ENCODE measurements around the gene SRBD1.

The SRBD1 gene, protein sequence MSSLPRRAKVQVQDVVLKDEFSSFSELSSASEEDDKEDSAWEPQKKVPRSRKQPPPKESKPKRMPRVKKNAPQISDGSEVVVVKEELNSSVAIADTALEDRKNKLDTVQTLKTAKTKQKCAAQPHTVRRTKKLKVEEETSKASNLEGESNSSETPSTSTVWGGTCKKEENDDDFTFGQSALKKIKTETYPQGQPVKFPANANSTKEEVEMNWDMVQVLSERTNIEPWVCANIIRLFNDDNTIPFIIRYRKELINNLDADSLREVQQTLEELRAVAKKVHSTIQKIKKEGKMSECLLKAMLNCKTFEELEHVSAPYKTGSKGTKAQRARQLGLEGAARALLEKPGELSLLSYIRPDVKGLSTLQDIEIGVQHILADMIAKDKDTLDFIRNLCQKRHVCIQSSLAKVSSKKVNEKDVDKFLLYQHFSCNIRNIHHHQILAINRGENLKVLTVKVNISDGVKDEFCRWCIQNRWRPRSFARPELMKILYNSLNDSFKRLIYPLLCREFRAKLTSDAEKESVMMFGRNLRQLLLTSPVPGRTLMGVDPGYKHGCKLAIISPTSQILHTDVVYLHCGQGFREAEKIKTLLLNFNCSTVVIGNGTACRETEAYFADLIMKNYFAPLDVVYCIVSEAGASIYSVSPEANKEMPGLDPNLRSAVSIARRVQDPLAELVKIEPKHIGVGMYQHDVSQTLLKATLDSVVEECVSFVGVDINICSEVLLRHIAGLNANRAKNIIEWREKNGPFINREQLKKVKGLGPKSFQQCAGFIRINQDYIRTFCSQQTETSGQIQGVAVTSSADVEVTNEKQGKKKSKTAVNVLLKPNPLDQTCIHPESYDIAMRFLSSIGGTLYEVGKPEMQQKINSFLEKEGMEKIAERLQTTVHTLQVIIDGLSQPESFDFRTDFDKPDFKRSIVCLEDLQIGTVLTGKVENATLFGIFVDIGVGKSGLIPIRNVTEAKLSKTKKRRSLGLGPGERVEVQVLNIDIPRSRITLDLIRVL

DNA sequence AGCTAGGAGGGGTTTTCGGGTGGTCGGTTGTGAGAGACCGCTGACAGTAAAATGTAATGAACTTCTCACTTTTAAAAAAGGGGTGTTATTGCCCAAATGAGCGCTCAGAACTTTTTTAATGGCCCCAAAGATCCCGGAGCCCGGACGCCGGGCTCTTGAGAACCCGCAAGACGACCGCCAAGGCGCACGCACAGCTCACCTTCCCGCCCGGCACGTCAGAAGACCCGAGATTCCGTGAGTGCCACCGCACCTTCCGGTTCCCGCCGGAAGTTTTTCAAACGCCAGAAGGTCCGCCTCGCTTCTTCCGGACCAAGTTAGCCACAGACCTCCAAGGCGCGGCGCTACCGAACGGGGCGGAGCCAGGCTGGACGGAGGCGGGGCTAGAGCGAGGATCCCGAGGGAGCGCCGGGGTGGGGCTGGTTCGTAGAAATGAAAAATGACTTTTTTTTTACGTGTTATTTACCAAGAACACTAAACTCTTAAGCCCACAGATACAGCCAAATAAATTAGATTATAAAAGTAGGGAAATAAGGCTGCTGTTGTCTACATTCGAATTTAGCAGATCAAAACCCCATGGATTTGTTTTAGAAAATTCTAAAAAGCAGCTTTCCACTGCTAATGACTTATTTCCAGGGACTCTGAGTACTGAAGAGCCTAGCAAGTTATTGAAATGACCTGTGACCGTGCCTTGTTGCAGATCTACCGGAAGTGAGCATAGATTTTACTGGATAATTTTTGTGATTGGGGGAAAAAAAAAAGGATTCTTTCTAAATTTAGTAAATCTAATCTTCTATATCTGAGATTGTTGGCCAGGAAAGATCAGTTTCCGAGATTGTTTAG, at the start of gene SRBD1:
TSS of gene SRBD1 (minus strand) at position 248 of the 840 bp plus-strand sequence. CDS start 5,826 bp downstream, outside the sequence.
- DNase-seq (ENCODE audit: low read depth in 2 of 2): peak; percentile 86 to 95

DNA sequence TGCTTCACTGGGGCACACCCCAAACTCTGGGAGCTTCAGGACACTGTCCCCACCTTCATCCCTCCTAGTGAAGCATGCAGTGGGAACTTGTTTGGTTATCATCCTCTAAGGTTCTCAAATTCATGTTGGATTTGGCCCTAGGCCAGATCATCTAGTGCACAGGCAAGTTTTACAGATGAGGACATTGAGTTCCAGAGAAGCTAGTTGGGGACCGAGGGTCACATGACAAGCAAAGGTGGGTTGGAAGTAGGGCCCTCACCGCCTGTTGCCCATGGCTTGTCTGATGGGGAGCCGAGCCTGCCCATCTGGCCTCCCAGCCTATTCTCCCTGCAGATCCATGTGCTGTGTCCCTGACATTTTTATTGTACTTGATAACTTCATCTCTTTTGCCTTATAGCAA, 43.2 kb upstream of the SRBD1 start:
- no peak for DNase-seq (ENCODE audit: low read depth in 2 of 2)

DNA sequence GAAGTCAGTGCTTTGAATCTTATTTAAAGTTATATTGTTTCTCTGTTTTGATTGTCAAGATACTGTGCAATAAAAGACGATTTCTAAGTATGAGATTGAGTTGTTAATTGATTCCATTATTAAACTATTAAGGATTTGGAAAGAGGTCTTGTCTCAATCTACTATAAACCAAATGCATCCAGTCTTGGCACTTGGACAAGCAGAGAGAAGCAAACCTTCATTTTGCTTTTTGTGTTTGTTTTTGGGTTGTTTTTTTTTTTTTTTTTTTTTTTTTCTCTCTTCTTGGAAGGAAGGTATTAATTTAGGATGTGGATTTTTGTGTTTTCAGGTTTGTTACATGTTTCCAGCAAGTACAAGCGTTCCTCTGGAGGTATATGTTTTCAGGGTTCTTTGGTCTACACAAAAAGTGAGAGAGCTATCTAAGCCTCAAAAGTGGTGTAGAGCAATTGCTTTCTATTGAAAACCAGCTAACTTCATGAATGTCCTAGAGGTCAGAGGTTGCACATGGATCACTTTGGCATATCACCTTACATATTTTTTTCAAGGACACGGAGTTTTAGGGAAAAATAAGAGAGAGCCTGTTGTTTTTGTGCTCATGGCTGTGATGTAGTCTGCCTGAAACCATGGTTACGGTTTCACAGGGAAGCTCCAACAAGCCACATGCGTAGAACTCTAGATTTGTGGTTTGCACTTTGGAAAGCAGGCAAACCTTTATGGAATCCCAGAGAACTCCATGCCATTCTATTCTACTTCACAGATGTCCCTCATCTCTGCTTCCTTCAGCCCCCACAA, 42.3 kb upstream of the SRBD1 start:
- no peak for DNase-seq (ENCODE audit: low read depth in 2 of 2)

DNA sequence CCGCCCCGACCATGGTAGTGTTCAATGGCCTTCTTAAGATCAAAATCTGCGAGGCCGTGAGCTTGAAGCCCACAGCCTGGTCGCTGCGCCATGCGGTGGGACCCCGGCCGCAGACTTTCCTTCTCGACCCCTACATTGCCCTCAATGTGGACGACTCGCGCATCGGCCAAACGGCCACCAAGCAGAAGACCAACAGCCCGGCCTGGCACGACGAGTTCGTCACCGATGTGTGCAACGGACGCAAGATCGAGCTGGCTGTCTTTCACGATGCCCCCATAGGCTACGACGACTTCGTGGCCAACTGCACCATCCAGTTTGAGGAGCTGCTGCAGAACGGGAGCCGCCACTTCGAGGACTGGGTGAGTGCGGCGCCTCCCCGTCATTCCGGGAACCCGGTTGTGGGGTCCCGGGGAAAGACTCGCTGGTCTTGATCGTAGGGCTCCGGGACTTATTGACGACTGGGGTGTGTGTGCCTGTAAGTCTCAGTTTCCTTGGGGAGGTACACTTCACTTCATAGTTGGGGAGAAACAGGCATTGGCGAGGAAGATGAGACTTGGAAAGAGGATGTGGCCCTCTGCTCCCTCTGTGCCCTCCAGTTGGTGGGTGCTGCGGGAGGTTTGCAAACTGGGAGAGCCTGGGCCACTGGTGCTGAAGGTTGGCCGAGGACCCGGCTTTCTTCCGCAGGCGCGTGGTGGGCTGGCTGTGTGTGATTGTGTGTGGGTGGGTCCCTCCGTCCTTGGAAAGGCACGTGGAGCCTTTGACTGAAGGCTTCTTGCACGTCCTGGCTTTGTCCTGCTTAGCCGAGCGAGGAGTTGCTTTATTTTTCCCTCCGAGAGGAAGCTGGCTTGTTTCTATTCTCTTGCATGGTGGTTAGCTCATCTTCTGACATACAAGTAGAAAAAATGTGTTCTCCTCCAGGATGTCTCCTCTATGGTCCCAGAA, 41.3 kb upstream of the SRBD1 start:
- DNase-seq (ENCODE audit: low read depth in 2 of 2): no peak

DNA sequence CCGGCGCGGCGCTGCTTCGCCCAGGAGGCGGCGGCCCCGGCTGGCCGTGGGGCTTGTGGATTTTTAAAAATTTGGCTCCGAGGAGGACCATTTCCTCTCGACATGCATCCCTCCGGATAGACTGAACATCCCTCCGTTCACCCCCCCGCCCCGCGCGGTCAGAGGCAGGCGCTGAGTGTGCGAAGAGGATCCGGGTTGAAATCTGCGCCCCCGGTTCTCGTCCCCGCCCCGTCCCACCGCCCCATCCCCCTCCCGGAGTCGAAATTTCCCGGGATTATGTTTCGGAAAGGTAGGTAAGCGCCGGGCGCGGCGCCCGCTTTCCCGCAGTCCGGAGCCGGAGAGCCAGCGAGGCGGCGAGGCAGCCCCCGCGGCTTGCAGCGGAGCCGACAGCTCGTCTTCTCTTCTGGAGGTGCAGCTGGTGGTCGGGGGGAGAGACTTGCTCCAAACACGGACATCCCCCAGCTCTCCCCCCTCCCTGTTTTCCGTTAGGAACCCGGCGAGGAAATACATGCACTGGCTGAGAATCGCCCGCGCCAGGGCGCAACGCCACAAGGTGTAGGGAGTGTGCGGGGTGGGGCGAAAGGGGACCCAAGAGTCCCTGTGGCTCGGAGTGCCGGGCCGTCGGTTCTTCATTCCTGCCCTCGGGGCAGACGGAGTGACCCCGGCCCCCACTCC, 40.5 kb upstream of the SRBD1 start, which contains the start of gene PRKCE:
TSS of gene PRKCE (plus strand) at position 261 of the 675 bp plus-strand sequence.
- DNase-seq (ENCODE audit: low read depth in 2 of 2): no peak

DNA sequence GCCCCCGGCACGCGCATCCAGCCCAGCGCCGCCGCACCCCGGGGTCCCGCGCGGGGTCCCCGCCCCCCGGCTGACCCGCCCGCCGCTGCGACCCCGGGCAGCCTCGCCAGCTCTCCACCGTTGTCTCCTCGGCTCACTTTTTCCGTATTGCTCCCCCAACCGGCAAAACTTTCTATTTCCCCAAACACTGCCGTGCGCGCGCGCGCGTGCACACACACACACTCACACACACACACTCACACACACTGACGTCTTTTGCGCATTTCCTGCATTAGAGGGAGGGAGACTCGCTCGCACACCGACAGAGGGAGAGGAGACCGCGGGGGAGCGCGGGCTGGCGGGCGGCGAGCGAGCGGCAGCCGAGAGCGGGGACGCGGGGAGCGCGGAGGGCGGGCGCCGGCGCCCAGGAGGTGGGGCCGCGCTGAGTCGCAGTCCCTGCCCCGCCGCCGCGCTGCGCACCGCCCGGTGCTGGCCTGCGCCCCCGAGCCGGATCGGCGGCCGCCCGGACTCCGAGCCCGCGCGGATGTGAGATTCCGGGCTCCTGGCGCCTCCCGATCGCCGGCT, 39.9 kb upstream of the SRBD1 start:
- DNase-seq (ENCODE audit: low read depth in 2 of 2): peak; percentile 81 to 84

DNA sequence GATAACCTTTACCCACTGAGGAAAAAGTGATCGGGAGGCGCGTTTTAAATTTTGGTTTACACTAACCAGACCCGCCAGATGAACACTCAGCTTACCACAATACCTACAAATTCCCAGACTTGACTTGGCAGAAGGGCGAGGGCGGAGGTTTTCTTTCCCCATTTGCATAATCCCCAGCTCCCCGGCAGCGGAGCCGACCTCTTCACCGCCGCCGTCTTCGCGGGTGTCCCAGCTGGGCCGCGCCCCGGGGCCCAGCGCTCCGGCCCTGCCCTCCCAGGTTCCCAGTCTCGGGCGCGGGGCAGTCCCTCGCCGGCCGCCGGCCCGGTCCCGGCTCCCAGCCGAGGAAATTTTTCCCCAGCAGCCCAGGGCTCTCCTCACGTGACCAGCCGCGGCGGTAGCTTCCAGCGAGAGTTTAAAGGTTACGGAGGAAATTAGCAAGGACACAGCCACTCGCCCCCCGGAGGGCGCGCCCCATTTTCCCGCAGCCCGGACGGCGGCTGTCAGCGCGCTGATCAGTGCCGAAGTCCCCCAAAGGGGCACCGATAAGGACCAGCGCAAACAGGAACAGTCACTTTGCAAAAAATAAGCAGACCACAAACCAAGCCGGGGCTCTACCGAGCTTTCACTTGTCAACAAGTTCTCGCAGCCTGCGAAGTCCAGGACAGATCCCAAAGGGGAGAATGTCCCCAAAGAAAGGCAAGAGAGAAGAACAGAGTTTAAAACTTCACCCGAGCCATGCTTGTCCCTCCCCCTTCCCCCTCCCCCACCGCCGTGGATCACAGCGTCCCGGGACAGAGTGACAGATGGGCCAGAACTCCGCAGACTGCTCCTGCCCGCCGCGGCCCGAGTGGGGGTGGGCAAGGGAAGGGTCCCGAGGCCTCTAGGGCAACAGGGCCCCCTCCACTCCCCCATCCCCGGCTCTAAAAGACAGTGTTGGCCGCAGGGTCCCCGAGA, 39.1 kb upstream of the SRBD1 start:
- peak; percentile 39 to 45 for DNase-seq (ENCODE audit: low read depth in 2 of 2)

DNA sequence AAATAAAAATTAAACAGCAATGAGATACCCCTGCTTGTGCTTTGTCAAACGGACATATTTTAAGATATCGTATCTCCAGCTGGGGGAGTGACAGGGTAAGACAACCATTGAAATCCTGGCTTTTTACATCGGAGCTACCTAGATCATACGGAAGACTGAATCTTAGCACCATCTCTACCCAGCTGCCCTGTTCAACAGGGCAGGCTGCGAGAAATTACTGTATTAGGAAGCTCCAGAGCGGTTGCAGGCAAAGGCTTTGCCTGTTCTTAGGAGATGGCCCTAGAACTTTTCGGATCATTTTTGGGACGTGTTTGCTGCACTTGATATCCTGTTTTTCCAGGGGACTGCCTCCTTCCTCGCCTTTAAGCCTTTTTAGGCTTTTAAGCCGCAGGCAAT, 38.4 kb upstream of the SRBD1 start:
- no peak for DNase-seq (ENCODE audit: low read depth in 2 of 2)

DNA sequence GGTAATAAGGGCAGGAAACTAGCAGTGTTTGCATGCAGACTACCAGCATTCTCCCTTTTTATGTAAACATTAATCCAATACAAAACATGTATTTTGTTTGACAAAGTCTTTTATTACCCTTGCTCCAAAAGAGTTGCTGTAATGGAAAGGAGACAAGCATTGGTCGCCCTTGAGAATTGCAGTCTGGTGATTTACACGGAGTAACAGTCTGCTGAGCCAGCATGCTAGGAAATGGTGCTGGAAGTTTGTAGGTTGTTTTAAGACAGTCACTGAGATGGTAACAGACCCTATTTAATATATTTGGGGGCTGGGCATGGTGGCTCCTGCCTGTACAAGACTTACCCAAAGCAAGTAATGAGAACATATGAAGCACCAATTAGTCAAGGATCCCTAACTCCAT, 37.6 kb upstream of the SRBD1 start:
- DNase-seq (ENCODE audit: low read depth in 2 of 2): no peak

DNA sequence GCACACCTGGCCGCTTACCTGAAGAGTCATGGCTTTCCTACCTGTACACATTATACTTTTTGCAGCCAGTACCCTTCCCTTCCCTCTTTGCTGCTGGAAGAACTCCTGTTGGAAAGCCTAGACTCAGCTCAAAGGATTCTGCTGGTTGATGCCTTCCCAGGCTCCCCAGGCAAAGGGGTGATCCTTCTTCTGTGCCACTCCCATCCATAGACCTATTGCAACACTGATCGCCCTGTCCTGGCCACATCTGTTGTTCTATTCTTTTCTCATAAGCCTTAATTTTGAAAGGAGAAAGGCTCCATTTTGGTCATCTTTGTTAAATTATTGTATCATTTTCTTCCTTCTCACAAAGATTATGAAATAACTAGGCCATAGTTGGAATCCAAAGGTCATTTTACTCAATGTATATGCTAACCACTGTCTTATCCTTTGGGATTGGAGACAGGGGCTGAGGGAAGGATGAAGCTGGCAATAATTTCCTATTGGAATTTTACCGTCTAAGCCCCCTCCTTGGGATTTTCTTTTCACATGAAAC, 37.0 kb upstream of the SRBD1 start:
- no peak for DNase-seq (ENCODE audit: low read depth in 2 of 2)

DNA sequence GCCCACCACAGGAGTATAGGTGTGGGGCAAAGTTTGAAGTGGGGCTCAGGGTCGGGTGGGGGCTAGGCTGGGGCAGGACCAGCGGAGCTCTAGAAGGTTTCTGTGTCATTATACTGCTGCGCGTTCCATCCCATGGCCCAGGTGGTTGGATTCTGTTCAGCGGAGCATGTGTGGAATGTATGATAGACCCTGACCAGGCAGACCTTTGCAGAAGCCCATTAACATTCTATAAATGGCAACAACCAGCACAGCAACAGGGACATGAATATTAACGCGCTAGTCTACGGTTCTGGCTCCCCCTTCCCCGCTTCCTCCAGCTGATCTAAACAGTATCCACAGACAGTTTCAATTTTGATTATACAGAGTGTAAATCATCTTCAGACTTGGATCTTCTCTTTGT, 36.3 kb upstream of the SRBD1 start:
- no peak for DNase-seq (ENCODE audit: low read depth in 2 of 2)

DNA sequence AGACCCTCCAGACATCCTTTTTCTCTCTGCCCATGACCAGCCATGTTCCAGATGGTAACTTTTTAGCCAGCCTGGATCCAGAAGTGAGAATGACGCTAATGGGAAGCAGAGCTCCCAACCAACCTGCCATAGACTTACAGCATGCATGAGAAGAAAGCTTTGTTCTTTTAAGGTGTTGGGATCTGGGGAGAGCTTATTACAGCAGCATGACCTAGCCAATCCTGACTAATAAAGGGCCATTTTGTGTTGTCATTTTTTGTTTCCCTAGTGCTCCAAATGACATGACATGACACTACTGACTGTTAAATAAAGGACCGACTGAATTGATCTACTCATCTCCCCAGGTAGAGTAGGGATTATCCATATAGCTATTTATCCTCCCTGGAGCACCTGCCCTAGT, 35.2 kb upstream of the SRBD1 start:
- no peak for DNase-seq (ENCODE audit: low read depth in 2 of 2)

DNA sequence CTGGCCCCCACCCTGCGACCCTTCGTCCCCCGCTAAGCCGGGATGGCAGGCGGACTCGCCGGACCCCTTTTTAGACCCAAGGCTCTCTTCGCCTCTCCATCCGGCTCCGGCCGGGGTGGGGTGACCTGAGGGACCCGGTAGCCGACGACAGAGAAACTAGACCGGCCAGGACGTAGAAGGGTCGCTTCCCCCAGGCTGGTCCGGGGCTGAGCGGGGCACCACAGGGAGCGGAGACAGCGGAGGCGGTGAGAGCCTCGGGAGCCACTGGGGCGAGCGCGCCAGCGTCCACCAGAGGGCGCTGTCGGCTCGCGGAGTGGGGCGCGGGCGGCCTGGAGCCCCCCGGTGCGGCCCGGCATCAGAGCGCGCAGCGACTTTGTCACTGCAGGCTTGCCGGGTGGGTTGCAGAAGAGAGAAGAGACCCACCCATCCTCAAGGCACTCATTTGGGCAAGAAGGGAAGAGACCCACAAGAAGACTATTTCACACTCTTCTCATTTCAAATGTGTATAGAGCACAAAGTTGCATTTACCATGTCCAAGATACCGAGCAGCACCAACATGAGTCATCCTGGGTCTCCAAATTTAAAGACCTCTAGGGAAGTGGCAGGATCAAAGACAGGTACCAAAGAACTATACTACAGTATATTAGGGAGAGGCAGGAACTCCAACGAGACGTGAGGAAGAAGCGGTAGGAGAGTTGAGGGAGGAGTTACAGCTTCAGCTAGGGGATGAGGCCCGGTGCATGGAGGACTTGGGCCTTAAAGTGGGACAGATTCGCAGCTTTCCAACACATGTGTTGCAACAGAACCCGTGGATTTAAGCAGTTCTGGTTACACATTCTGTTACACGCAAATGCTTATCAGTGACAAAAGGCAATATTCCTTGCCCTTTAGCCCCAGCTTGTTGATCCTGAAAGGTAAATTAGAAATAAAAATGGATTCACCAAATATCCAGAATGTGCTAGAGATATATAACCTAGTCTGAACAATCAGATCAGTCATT, 32.8 kb upstream of the SRBD1 start:
- peak; percentile 56 to 67 for DNase-seq (ENCODE audit: low read depth in 2 of 2)

DNA sequence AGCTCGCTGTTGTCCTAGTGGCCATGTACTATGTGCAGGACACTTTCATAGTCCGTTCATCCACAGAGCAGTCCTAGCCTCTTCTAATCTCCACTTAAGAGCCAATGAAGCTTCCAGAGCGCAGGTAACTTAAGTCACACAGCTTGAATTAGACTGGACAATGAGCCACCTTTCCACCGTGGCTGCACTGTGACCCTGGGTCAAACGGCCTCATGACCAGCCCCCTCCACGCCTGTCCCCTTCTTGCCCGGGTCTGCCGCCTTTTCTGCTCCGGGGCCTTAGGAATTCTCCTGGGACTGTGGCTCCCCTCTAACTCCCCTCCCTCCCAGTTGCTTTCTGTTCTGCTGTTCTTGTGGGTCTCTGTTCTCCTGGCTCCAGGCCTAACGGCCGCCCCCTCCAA, 32.0 kb upstream of the SRBD1 start:
- no peak for DNase-seq (ENCODE audit: low read depth in 2 of 2)

DNA sequence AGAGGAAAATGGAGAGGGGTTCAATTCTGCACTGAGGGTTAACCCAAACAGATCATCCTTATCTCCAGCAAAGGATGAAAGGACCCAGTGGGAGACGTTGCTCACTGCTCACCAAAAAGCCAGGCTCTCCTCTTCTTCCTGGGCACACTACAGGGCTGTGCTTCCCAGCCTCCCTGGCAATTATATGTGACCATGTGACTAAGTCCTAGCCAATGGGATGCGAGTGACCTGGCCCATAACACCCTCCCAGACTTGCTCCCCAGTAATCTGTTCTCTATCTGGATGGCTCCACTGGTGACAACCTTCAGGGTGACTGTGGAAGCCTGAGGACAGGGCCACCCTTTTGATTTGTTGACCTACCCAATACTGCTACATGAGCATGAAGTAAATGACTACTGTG, 29.5 kb upstream of the SRBD1 start:
- no peak for DNase-seq (ENCODE audit: low read depth in 2 of 2)

DNA sequence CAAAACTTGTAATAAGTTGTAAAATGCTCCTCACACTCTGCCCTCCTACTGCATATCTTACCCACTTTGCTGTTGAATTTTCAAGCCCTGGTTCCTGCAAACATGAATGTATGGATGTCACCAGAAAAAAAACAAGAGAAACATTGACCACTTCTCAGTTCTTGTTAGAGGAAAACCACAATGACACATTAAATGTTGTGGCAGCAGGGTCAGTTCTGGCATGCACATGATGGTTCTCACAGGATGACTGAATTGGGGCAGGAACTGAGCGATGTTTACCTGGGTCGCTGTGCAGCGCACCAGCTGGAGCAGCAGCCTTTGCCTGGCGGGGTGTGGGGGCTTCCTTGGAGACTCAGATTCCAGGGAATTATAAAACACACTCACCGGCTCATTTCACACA, 26.4 kb upstream of the SRBD1 start:
- no peak for DNase-seq (ENCODE audit: low read depth in 2 of 2)

Measured in activated CD4-positive, alpha-beta T cell treated with anti-CD3 and anti-CD28 coated beads for 24 hours (primary cell).